PC-3 (cell line): Measurements from ENCODE around the gene SNORC. TPM values are rescaled to one million over a fixed set of nuclear protein-coding genes. Genes with fewer than 3 reads are reported as not detected.

Source experiments
- ATAC-seq: fragments of 200-7000 bp; cut with Tn5 transposase; 2 replicates; pipeline ENCODE4 v1.9.1; 2020; ENCODE audit warnings: mild to moderate bottlenecking, moderate library complexity
- BruUV-seq: library from RNA; stranded (reverse); fragments of 400-500 nt; replicated peaks from 2 replicates; lab custom pipeline; 2021; lab: Mats Ljungman, UMichigan
- CTCF ChIA-PET: fragments of 300-600 bp; sonication (Branson Sonifier 250); formaldehyde crosslinking; loops from one replicate; lab custom pipeline; 2022; ENCODE audit warnings: antibody characterized with exemption; lab: Charles Lee
- POLR2A ChIA-PET: fragments of 300-600 bp; sonication (Branson Sonifier 250); formaldehyde crosslinking; loops from one replicate; lab custom pipeline; 2022; ENCODE audit warnings: antibody characterized with exemption; ENCODE audit not compliant: unreplicated experiment; lab: Charles Lee
- DNase-seq: peaks from one replicate; pipeline ENCODE4 v3.0.0-alpha.2; 2015
- H2AFZ ChIP-seq: fragments of 300-600 bp; sonication (generic); 2 replicates; pipeline ENCODE4 v1.6.0; 2016; ENCODE audit warnings: antibody characterized with exemption, low read length
- H3F3A ChIP-seq: fragments of 300-600 bp; sonication (generic); one replicate; pipeline ENCODE4 v1.6.0; 2017; ENCODE audit warnings: antibody characterized with exemption, low read length, control low read depth, mild to moderate bottlenecking; ENCODE audit not compliant: unreplicated experiment
- H3K27ac ChIP-seq: fragments of 300-600 bp; sonication (generic); 2 replicates; pipeline ENCODE4 v1.5.1; 2016; ENCODE audit warnings: mild to moderate bottlenecking, low read length
- H3K27me3 ChIP-seq: fragments of 300-600 bp; sonication (generic); 2 replicates; pipeline ENCODE4 v1.6.1; 2016; ENCODE audit warnings: low read length, mixed read lengths
- H3K36me3 ChIP-seq: fragments of 300-600 bp; sonication (generic); 2 replicates; pipeline ENCODE4 v1.6.1; 2016; ENCODE audit warnings: low read depth, mixed run types, low read length, mixed read lengths
- H3K4me1 ChIP-seq: fragments of 300-600 bp; sonication (generic); 2 replicates; pipeline ENCODE4 v1.5.1; 2016; ENCODE audit warnings: low read length; ENCODE audit not compliant: insufficient read depth
- H3K4me2 ChIP-seq: fragments of 300-600 bp; sonication (generic); 2 replicates; pipeline ENCODE4 v1.6.0; 2016; ENCODE audit warnings: low read length
- H3K4me3 ChIP-seq: fragments of 300-600 bp; sonication (generic); 2 replicates; pipeline ENCODE4 v1.5.1; 2016; ENCODE audit warnings: mild to moderate bottlenecking, low read length, mixed read lengths
- H3K79me2 ChIP-seq: fragments of 300-600 bp; sonication (generic); 2 replicates; pipeline ENCODE4 v1.6.1; 2017; ENCODE audit warnings: low read length, mixed read lengths
- H3K9ac ChIP-seq: fragments of 300-600 bp; sonication (generic); 2 replicates; pipeline ENCODE4 v1.6.0; 2016; ENCODE audit warnings: mild to moderate bottlenecking, low read length
- H3K9me2 ChIP-seq: fragments of 300-600 bp; sonication (generic); replicated peaks from 2 replicates; pipeline ENCODE4 v1.6.1; 2016; ENCODE audit warnings: mixed run types, low read length, mixed read lengths
- H3K9me3 ChIP-seq: fragments of 300-600 bp; sonication (generic); 2 replicates; pipeline ENCODE4 v1.6.1; 2016; ENCODE audit warnings: low read length, mixed read lengths
- H4K20me1 ChIP-seq: fragments of 300-600 bp; sonication (generic); 2 replicates; pipeline ENCODE4 v1.6.1; 2016; ENCODE audit warnings: low read length, mixed read lengths
- EZH2 ChIP-seq: fragments of 300-600 bp; sonication (generic); IDR thresholded peaks from one replicate; pipeline ENCODE4 v1.6.1; 2017; ENCODE audit warnings: antibody characterized with exemption, mild to moderate bottlenecking, low read length; ENCODE audit not compliant: unreplicated experiment
- EZH2phosphoT487 ChIP-seq: fragments of 300-600 bp; sonication (generic); IDR thresholded peaks from 2 replicates; pipeline ENCODE4 v1.6.1; 2018; ENCODE audit warnings: mild to moderate bottlenecking, antibody characterized with exemption, low read length, borderline replicate concordance
- intact Hi-C: fragments of 100-400 bp; cut with micrococcal nuclease; formaldehyde crosslinking; loops from 2 replicates; pipeline ENCODE4 v1.9.0; 2023
- total RNA-seq: library from RNA; depleted of rRNA; stranded (reverse); fragments of >200 nt; gene quantifications from 2 replicates; pipeline ENCODE4 v1.2.3, GENCODE V29; 2014
- TF ChIP-seq, protein P1 (sequence below): fragments of 300-600 bp; sonication (generic); conservative IDR thresholded peaks from 2 replicates; pipeline ENCODE4 v1.5.1; 2017; ENCODE audit warnings: antibody characterized with exemption, low read depth, mild to moderate bottlenecking, low read length

The SNORC gene
- total RNA-seq, 1 experiment from 2014 or later, result 11.1 TPM

DNA sequence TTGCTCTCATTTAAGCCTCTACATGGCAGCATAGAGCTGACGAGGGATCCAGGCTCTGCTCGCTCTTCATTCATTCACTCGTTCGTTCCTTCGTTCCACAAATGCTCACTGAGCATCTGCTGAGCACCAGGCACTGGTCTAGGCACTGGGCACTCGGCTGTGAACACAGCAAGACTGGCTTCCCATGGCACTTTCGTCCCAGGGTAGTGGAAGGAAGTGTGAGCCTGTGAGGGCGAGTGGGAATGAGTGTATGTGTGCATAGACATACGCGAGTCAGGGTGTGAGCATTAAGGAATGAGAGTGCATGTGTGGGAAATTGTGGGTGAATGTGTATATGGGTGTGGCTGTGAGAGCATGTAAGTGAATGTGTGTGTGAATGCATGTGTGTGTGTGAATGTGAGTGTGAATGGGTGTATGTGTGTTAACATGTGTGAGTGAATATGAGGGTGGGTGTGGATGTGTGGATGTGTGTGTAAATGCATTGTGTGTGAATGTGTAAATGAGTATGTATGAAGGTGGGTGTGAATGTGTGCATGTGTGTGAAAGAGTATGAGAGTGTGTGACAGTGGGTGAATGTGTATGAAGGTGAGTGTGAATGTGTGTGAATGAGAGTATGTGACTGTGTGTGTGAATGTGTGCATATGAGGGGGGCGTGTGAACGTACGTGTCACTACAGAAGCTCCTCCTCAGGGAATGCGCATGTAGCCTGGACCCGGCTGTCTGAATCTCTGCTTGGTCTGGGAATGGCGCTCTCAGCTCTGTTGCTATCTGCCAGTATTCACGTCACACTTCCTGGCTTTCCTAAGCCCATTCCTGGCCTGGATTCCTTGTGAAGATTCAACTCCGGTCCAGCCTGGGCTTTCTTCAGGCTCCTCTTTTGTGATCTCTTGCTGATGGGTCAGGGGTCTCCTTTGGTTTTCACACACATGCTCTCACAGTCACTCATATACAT lies 28.8 kb downstream of the SNORC start:
- Histone ChIP-seq H3K9me2 (no peaks in the 10 kb centered on the region), H2AFZ (no peak overlapping the region), H3K27ac (no peak overlapping the region), H3K4me3 (no peak overlapping the region), H4K20me1 (no peaks in the 10 kb centered on the region), H3K9me3 (no peaks in the 10 kb centered on the region), H3K9ac (no peak overlapping the region), H3K79me2 (peaks cover 13% of the 10 kb centered on the region), H3K27me3 (no peaks in the 10 kb centered on the region), H3K4me2 (no peak overlapping the region), H3F3A (no peaks in the 10 kb centered on the region), H3K36me3 (peaks cover 6% of the 10 kb centered on the region; the same call in 1 of the 2 replicates), H3K4me1 (peaks cover 22% of the 10 kb centered on the region)
- TF ChIP-seq EZH2 (no peak), EZH2phosphoT487 (no peak)
- TF ChIP-seq, protein P1, sequence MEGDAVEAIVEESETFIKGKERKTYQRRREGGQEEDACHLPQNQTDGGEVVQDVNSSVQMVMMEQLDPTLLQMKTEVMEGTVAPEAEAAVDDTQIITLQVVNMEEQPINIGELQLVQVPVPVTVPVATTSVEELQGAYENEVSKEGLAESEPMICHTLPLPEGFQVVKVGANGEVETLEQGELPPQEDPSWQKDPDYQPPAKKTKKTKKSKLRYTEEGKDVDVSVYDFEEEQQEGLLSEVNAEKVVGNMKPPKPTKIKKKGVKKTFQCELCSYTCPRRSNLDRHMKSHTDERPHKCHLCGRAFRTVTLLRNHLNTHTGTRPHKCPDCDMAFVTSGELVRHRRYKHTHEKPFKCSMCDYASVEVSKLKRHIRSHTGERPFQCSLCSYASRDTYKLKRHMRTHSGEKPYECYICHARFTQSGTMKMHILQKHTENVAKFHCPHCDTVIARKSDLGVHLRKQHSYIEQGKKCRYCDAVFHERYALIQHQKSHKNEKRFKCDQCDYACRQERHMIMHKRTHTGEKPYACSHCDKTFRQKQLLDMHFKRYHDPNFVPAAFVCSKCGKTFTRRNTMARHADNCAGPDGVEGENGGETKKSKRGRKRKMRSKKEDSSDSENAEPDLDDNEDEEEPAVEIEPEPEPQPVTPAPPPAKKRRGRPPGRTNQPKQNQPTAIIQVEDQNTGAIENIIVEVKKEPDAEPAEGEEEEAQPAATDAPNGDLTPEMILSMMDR, result no peak
- DNase-seq (no peak), ATAC-seq (no peak)
- ChIA-PET POLR2A (interaction anchor here (0.6 kb wide), 1 partner anchor 22 kb away, joined by 4 read pairs; no protein-coding TSS in a partner anchor), CTCF (no interaction called here)
- no TSS peak for BruUV-seq
- intact Hi-C loops, result no loop called here

DNA sequence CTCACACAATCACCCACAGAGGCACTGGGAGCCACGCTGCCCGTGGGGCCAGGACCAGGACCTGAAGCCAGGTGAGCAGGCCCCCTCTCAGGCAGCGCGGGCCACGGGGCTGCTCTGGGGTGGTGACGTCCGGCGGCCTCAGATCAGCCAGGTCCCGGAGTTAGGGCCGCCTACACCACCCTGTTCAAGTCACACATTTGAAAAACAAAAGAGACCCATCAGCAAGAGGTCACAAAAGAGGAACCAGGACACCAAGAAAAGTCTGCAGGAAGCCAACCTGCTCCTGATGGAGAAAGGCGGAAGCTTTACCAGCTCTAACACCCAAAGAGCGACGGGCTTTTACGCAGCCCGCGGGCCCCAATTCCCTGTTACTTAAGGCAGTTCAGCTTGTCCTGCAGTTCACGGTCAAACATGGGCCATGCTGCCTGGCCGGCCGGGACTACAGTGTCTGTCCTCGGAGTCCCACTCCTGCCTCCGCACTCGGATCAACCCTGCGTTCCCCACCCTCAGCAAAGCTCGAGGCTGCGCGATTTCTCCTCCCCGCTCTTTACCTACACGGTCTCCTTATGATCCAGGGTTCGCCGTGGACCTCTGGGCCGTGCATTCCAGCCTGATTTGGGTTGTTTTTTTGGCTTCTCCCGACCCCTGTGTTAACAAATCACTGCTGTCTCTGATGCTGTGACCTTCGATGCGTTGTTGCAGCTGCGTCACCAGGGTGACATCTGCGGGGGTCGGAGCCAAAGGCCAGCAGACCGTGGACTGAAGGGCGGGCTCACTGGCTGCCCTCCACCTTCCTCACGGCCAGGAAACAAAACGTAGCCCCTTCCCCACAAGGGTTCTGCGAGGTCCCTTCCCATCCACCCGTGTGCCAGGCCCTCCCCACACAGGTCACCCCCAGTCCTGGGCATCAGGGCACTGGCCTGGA lies 31.0 kb downstream of the SNORC start:
- CTCF ChIA-PET, result no interaction called here
- H3K27ac ChIP-seq, result peak overlapping the region; percentile 88
- BruUV-seq, result no TSS peak
- no peaks in the 10 kb centered on the region for H3K27me3 ChIP-seq
- no peak overlapping the region for H2AFZ ChIP-seq
- no peaks in the 10 kb centered on the region for H3K9me2 ChIP-seq
- H4K20me1 ChIP-seq, result no peaks in the 10 kb centered on the region
- intact Hi-C loops, result no loop called here
- POLR2A ChIA-PET, result interaction anchor here (0.6 kb wide), 1 partner anchor 55 kb away, joined by 12 read pairs; no protein-coding TSS in a partner anchor
- TF ChIP-seq EZH2, result no peak
- no peak for TF ChIP-seq EZH2phosphoT487
- TF ChIP-seq, protein P1, result no peak
- H3K4me3 ChIP-seq, result peak overlapping the region; percentile 52; the same call in 1 of the 2 replicates
- 0 out of 2 replicates have a peak, but pooled peaks cover 6% of the 10 kb centered on the region for H3K36me3 ChIP-seq
- H3F3A ChIP-seq, result no peaks in the 10 kb centered on the region
- H3K79me2 ChIP-seq, result peaks cover 15% of the 10 kb centered on the region
- peak overlapping the region; percentile 57 for H3K9ac ChIP-seq
- DNase-seq, result no peak
- no peak for ATAC-seq
- H3K4me1 ChIP-seq, result peaks cover 22% of the 10 kb centered on the region
- no peaks in the 10 kb centered on the region for H3K9me3 ChIP-seq
- H3K4me2 ChIP-seq, result peak overlapping the region; percentile 72
